GM19324 (cell line): ENCODE results near the gene DLEC1.
A peak's percentile ranks its signal among the peaks of the same experiment; 100 is the strongest.
"Not testable (repeated sequence)": the region's sequence is repeated elsewhere in the genome, so short reads cannot be mapped to it uniquely, and the experiment has no call there.

Source experiments
- ATAC-seq: cut with Tn5 transposase; IDR thresholded peaks from one replicate; pipeline ENCODE4 v1.9.1; 2021; ENCODE audit warnings: mild to moderate bottlenecking, moderate library complexity; ENCODE audit not compliant: unreplicated experiment, low FRiP score

The DLEC1 gene

DNA sequence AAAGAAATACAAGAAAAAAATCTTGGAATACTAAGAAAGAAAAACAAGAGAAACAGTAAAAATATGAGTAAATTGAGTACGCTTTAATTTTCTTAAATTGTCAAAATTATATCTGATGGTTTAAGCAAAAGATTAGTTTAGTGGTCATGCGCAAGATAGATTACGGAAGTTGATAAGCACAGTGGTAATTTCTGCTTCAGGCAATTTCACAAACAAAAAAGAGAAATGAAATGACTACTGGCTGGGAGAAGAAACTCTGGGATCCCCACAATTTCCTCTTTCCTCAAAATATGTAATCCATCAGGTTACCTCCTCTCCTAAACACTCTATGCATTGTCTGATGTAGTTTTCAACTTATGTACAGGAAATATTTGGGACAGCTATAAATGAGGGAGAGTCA is 108.4 kb downstream of the DLEC1 start:
- ATAC-seq: no peak

DNA sequence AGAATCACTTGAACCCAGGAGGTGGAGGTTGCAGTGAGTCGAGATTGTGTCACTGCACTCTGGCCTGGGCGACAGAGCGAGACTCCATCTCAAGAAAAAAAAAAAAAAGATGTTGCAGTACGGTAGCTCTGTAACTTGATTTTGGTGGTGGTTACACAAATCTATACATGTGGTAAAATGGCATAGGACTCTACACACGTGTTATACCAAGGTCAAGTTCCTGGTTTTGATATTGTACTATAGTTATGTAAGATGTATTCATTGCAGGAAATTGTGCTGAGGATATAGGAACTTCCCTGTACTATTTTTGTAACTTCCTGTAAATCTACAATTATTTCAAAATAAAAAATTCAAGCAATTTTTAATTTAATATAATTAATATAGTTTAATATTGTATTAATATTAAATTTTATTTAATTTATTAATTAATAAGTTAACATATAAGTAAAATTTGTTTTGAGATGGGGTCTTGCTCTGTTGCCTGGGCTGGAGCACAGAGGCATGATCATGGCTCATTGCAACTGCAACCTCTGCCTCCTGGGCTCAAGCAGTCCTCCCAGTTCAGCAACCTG is 109.4 kb downstream of the DLEC1 start:
- ATAC-seq: no peak

DNA sequence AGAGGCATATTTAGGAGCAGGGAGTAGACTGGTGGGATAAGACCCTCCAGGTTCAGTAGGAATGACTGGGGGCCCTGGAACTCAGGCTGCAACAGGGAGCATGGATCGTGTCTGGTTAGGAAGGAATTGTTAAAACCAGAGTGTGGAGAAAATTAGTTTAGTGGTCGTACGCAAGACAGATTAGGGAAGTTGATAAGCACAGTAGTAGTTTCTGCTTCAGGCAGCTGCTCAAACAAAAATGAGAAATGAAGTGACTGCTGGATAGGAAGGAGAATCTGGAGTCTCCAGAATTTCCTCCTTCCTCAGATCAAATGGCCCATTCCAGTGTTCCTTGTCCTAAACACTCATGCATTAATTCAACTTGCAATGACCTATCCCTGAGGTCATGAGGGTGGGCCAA is 110.7 kb downstream of the DLEC1 start:
- ATAC-seq: no peak

DNA sequence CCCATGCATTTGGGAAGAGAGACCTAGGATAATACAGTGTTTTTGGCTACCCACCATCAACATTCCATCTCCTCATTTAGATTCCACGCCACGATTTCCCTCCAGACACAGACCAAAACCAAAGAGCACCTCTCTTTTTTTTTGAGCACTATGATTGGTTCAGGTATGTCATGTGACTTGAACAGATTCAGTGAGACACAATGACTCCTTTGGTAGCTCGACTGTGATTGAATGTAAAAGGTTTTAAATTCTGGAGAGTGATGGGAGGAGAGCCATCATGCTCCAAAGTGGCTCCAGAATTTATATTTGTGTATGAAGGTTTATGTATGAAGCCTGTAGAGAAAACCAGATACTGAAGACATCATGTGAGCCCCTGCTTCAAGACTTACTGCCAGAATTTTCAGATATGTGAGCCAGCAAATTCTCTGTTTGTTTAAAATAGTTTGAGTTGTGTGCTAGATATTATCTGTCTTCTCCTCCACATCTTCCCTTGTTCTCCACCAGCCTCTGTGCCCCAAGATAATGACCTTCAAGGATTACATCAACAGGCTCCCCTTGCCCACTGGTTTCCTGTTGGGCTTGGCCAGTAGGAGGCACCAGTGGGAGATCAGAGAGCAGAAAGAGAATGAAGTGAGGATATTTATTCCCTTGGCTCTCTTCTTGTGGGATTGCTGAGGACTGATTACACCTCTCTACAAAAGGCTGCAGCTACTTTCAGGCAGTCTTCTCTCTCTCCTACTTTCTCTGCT is 111.9 kb downstream of the DLEC1 start:
- ATAC-seq: no peak

DNA sequence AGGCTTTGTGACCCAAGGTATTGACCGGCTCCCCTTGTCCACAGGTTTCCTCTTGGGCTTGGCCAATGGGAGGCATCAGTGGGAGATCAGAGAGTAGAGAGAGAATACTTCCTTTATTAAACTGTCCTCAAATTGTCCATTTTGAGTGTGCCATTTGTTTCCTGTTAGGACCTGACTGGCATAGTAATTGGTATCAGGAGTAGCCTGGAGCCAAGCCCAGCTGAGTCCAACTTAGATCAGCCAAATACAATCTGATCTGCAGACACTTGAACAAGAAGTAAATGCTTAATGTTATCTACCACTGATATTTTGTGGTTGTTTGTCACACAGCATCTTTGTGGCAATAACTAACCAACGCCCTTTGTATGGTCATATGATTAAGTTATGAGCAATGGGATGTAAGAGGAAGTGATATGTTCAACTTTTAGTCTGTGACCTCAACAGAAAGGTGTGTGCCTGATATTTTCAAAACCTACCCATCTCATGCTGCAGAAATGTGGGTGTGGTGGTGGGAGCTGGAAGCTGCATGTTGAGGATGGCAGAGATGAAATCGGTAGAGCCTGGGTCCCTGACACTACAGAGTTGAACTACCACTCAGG is 112.8 kb downstream of the DLEC1 start:
- no peak for ATAC-seq

DNA sequence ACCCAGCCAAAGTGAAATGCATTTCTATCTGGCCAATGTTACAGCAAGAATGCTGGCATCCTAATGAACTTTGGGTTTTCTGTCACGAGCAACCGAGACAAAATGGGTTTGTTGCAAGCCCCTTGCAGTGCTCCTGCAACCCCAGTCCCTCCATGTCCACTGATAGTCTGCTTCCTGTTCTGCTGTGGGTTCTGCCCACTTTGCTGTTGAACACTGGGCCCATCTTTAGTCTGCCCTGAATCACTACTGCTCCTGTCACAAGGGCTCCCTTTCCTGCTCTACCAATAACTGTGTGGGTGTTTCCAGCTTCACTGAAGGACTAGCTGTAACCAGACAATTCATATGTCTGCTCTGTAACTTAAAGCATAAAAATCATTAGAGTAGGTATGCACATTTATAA is 113.6 kb downstream of the DLEC1 start:
- ATAC-seq: no peak

DNA sequence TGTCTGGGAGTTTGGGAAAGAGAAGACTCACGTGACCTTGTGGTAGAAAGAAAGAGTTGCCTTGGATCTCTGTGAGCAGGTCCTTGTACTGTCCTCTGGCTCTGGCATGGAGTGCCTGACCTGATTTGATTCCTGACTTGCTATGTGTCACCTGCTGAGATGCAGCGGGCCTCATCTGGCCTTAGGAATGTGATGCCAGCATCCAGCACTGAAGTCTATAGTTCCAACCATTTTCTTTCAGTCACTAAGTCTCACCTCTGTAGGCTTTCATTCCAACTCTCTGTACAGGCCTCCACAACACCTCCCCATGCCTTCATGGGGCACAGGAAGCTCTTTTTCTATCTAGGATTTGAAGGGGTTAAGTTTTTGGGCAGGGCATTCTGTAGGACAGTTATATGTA is 114.2 kb downstream of the DLEC1 start:
- ATAC-seq: no peak

DNA sequence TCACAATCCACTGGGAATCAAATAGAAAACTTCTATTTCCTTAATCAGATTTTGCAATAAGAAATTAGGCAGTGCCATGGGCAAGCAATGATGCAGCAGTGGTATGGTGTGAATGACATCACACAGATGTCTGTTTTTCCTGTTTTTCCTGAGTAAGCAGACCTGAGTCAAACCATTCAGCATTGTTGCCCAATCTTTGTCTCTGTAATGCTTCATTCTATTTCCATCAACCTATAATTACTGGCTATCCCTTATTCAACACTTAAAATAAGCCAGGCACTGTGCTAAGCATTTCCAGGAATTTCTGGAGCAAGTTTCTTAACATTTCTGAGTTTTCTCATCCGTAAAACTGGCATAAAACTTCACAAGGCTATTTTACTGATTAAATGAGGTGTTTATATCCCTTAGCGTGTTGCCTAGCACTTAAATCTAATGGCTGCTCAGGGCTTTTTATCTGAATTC is 115.1 kb downstream of the DLEC1 start:
- no peak for ATAC-seq

DNA sequence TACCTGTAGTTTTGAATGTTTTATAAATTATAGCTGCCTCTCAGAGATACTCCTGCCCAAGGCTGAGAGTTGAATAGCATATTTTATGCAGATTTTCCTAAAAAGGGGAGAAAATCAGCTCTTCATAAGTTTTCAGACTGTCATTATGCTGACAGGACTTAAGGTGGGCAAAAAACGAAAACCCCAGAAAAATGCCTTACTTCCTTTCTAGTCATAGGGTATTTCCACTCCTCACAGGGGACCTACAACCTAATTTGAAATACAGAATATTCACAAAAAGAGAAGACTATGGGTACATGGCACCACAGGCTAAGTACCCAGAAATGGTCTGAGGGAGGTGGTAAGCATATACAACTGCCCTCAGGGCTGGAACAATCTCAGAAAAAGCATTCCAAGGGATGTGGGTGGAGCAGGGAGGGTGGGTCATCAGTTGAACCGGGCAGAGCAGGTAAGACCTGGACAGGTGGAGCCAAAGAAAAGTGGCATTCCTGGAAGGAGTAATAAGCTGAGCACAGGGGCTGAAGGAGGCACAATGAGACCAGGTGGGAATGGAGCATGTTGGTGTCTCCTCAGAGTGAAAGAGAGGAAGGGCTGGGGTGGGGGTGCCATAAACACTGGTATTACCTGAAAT is 115.7 kb downstream of the DLEC1 start:
- no peak for ATAC-seq

DNA sequence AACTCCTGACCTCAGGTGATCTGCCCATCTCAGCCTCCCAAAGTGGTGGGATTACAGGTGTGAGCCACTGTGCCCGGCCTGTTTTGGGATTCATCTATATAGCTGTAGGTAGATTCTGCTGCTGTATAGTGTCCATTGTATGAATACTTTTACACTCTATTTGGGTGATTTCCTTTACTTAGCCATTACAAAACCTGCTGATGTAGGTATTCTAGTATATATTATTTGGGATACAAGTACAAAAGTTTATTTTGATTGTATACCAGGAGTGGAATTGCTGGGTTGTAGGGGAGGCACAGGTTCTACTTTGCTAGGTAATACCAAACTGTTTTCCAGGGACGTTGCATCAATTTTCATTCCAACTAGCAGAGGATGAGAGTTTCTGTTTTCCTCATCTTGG is 116.8 kb downstream of the DLEC1 start:
- ATAC-seq: no peak

DNA sequence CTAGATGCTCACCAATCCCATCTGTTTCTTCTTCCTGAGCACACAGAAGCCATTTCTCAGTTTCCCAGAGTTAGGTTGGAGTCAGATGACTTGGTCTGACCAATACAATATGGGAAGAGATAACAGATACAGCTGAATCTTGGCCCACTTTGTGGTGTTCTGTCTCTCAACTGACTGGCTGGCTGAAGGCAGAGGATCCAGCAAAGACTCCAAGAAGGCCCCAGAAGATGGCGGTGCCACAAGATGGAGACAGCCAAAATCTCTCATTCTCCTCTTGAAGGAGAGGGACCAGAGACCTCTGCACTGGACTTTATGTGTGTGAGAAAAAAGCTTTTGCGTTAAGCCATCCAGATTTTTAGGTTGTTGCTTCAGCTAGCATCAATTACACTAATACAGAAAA is 118.1 kb downstream of the DLEC1 start:
- ATAC-seq: no peak

DNA sequence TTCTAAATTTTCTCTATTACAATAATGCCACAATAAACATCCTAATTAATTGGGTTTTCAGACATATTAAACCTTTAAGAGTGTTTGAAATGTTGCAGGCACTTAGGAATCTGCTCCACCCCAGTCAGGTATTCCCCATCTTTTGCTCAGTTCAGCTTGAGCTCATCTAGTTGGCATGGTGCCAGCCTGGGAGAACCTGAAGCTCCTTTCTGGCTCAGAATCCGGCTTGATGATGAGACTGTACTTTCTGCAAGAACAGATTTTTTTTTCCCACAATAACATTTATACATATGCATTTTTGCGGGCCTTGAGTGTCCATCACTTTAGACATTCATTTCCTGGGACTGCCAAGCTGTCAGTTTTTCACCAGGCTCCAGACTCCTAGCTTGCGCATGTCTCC is 118.6 kb downstream of the DLEC1 start:
- ATAC-seq: no peak

DNA sequence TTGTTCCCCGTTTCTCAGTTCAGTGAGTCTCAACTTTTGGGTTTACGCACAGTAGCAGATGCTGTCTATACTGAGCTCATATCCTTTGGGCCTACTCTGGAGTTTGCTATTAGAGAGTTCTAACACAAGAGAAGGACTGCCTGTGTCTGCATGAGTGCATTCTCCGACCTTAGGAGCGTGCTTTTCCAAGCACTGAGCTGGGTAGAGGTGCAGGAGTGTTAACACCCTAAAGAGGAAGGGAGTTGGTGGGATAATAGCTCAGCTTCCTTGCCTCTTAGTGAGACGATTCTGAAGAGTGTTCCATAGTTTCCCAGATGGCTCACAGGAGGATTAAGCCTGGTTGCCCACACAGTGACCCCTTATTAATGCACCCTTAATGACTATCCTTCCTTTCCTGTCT is 119.5 kb downstream of the DLEC1 start:
- no peak for ATAC-seq

DNA sequence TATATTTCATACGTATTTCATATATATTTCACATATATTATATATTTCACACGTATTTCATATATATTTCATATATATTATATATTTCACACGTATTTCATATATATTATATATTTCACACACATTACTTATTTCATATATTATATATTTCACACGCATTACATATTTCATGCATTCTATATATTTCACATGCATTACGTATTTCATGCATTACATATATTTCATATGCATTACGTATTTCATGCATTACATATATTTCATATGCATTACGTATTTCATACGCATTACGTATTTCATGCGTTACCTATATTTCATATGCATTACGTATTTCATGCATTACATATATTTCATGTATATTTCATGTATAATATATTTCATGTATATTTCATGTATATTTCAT is 121.7 kb downstream of the DLEC1 start:
- not testable (repeated sequence) for ATAC-seq

DNA sequence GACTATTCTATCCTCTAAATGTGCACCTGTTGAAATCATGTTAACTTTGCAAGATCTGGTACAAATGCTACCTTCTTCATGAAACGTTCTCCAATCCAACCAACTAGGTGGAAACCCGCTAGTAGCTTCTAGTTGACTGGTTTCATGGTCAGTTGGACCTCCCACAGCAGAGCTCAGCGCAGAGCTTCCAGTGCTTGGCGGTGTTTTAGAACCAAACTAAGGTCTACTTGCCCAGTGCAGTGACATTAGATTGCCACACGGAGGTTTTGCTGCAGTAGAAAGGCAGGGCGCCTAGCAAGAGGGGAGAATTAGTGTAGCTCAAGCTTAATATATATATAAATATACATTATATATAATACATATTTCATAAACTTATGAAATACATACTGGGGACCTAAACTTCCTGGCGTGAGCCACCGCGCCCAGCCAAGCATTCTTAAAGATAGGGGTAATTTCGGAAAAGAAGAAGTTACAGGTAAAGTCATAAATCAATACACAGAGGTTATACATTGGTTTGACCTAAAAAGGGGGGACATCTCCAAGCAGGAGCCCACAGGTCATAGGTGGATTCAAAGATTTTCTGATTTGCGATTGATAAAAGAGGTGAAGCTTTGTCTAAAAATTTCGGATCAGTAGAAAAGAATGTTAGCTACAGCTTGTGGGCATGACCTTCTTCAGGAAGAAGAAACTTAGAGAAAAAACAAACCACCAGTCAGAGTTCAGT is 124.3 kb downstream of the DLEC1 start:
- ATAC-seq: no peak

DNA sequence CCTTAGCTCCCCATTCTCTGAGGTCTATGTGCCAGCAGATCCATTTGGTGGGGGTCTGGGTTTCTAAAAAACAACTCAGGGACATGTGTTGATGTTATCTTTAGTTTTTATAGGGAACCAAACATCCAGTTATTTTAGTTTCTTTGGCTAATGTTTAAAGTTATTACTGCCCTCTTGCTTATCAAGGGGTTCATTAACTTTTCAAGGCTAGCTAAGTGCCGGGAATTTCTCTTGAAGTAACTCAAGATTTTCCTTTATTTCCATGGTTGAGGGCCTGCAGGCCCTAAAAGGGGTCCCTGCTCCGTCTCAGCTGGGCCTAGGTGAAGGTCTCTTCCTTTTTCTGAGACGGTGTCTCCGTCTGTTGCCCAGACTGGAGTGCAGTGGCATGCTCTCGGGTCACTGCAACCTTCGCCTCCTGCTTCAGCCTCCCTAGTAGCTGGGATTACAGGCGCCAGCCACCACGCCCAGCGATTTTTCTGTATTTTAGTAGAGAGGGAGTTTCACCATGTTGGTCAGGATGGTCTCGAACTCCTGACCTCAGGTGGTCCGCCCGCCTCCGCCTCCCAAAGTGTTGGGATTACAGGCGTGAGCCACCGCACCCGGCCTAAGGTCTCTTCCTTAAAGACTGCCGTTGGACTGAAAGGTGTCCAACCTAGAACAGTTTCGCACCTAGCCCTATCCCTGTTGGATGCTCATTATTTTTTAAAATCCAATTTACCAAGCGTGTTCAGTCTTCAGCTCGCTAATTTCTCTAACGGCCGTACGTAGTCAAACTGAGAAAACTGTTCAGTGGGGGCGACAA is 125.0 kb downstream of the DLEC1 start:
- no peak for ATAC-seq

DNA sequence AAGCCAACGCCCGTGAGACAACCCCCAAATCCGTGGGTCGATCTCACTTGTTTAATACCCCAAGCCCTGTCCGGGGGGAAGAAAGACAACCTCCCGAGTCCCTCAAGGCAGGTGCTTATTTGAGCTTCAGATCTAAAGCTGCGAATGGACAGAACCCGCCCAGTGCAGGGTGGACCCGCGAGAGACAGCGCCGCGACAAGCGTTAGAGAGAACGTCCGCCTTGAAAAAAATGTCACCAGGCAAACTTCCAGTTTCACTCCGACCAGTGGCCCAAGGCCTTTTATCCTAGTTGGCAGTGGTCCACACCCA is 125.6 kb downstream of the DLEC1 start:
- no peak for ATAC-seq

DNA sequence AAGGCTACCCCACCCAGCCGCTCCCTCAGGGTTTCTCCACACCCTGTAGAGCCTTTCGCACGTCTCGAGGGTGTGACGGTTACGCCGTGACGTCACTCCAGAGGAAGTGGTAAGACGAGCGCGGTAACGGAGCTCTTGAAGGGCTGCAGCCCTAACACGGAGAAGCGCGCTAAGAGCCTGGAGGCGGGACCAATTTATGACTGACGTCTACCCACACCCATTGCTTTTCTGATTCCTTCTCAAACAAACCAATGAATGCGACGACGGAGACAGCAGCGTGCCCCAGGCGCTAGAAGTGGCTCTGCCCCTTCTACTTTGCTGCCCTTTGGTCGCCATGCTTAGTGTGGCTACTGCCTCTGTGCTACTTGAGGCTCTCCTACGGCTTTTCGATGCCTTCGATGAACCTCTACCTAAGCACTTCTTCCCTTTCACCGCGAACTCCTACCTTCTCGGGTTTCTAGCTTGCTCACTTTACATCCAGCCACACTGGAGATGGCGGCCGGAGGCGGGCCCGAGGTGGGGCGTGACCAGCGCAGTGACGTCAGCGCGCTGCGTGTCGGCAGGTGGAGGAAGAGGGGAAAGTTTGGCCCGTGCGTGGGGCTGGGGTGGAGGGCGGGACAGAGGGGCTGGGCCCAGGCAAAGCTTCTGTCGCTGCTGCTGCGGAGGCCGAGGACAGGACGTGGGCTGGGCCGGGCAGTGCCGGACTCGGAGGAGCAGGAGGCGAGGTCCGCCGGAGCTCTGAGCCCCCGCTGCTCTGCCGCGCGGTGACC is 126.1 kb downstream of the DLEC1 start, which contains the start of gene OXSR1:
Gene OXSR1 (plus strand): TSS at position 586 of the 770 bp plus-strand sequence. CDS start 340 bp downstream, outside the sequence.
- peak; percentile 92 for ATAC-seq

DNA sequence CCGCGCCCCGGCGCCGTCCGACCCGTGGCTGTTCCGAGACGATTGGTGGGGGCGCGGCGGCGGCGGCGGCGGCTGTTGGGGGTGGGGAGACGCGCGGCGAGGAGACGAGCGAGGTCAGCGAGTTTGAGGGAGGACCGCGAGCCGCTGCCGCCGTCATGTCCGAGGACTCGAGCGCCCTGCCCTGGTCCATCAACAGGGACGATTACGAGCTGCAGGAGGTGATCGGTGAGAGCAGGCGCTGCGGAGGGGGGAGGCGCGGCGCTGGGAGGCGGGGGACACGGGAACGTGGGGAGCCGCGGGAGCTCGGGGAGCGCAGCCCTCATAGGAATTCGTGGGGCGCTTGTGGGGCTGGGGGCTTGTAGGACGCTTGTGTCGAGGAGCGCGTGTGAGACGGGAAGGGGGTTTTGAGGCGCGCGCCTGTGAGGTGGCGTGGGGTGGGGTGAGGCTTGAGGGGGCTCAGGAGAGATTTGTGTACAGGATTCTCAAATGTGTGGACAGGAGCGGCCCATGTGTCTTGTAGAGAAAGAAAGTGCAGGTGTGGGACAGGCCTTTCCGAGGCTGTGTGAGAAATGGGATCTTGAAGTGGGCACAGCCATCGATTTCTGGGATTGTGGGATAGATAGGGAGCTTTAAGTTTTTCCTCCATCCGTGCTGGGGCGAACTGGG is 126.8 kb downstream of the DLEC1 start:
- ATAC-seq: no peak
